PC-3 (cell line): ENCODE results near the gene RNF121. TPM values are rescaled to one million over a fixed set of nuclear protein-coding genes. Genes with fewer than 3 reads are reported as not detected.

Experiments
- ATAC-seq: fragments of 200-7000 bp; cut with Tn5 transposase; 2 replicates; pipeline ENCODE4 v1.9.1; 2020; ENCODE audit warnings: mild to moderate bottlenecking, moderate library complexity
- BruUV-seq: library from RNA; stranded (reverse); fragments of 400-500 nt; replicated peaks from 2 replicates; lab custom pipeline; 2021; lab: Mats Ljungman, UMichigan
- CTCF ChIA-PET: fragments of 300-600 bp; sonication (Branson Sonifier 250); formaldehyde crosslinking; loops from one replicate; lab custom pipeline; 2022; ENCODE audit warnings: antibody characterized with exemption; lab: Charles Lee
- POLR2A ChIA-PET: fragments of 300-600 bp; sonication (Branson Sonifier 250); formaldehyde crosslinking; loops from one replicate; lab custom pipeline; 2022; ENCODE audit warnings: antibody characterized with exemption; ENCODE audit not compliant: unreplicated experiment; lab: Charles Lee
- DNase-seq: peaks from one replicate; pipeline ENCODE4 v3.0.0-alpha.2; 2015
- H2AFZ ChIP-seq: fragments of 300-600 bp; sonication (generic); 2 replicates; pipeline ENCODE4 v1.6.0; 2016; ENCODE audit warnings: antibody characterized with exemption, low read length
- H3F3A ChIP-seq: fragments of 300-600 bp; sonication (generic); one replicate; pipeline ENCODE4 v1.6.0; 2017; ENCODE audit warnings: antibody characterized with exemption, low read length, control low read depth, mild to moderate bottlenecking; ENCODE audit not compliant: unreplicated experiment
- H3K27ac ChIP-seq: fragments of 300-600 bp; sonication (generic); 2 replicates; pipeline ENCODE4 v1.5.1; 2016; ENCODE audit warnings: mild to moderate bottlenecking, low read length
- H3K27me3 ChIP-seq: fragments of 300-600 bp; sonication (generic); 2 replicates; pipeline ENCODE4 v1.6.1; 2016; ENCODE audit warnings: low read length, mixed read lengths
- H3K36me3 ChIP-seq: fragments of 300-600 bp; sonication (generic); 2 replicates; pipeline ENCODE4 v1.6.1; 2016; ENCODE audit warnings: low read depth, mixed run types, low read length, mixed read lengths
- H3K4me1 ChIP-seq: fragments of 300-600 bp; sonication (generic); 2 replicates; pipeline ENCODE4 v1.5.1; 2016; ENCODE audit warnings: low read length; ENCODE audit not compliant: insufficient read depth
- H3K4me2 ChIP-seq: fragments of 300-600 bp; sonication (generic); 2 replicates; pipeline ENCODE4 v1.6.0; 2016; ENCODE audit warnings: low read length
- H3K4me3 ChIP-seq: fragments of 300-600 bp; sonication (generic); 2 replicates; pipeline ENCODE4 v1.5.1; 2016; ENCODE audit warnings: mild to moderate bottlenecking, low read length, mixed read lengths
- H3K79me2 ChIP-seq: fragments of 300-600 bp; sonication (generic); 2 replicates; pipeline ENCODE4 v1.6.1; 2017; ENCODE audit warnings: low read length, mixed read lengths
- H3K9ac ChIP-seq: fragments of 300-600 bp; sonication (generic); 2 replicates; pipeline ENCODE4 v1.6.0; 2016; ENCODE audit warnings: mild to moderate bottlenecking, low read length
- H3K9me2 ChIP-seq: fragments of 300-600 bp; sonication (generic); replicated peaks from 2 replicates; pipeline ENCODE4 v1.6.1; 2016; ENCODE audit warnings: mixed run types, low read length, mixed read lengths
- H3K9me3 ChIP-seq: fragments of 300-600 bp; sonication (generic); 2 replicates; pipeline ENCODE4 v1.6.1; 2016; ENCODE audit warnings: low read length, mixed read lengths
- H4K20me1 ChIP-seq: fragments of 300-600 bp; sonication (generic); 2 replicates; pipeline ENCODE4 v1.6.1; 2016; ENCODE audit warnings: low read length, mixed read lengths
- CTCF ChIP-seq: fragments of 300-600 bp; sonication (generic); conservative IDR thresholded peaks from 2 replicates; pipeline ENCODE4 v1.5.1; 2017; ENCODE audit warnings: antibody characterized with exemption, low read depth, mild to moderate bottlenecking, low read length
- EZH2 ChIP-seq: fragments of 300-600 bp; sonication (generic); IDR thresholded peaks from one replicate; pipeline ENCODE4 v1.6.1; 2017; ENCODE audit warnings: antibody characterized with exemption, mild to moderate bottlenecking, low read length; ENCODE audit not compliant: unreplicated experiment
- EZH2phosphoT487 ChIP-seq: fragments of 300-600 bp; sonication (generic); IDR thresholded peaks from 2 replicates; pipeline ENCODE4 v1.6.1; 2018; ENCODE audit warnings: mild to moderate bottlenecking, antibody characterized with exemption, low read length, borderline replicate concordance
- intact Hi-C: fragments of 100-400 bp; cut with micrococcal nuclease; formaldehyde crosslinking; loops from 2 replicates; pipeline ENCODE4 v1.9.0; 2023
- total RNA-seq: library from RNA; depleted of rRNA; stranded (reverse); fragments of >200 nt; gene quantifications from 2 replicates; pipeline ENCODE4 v1.2.3, GENCODE V29; 2014

Gene RNF121
- total RNA-seq, 1 experiment from 2014 or later, result 40.2 TPM

- Histone ChIP-seq H4K20me1 (peaks cover 5% of the 10 kb centered on the region; the same call in 1 of the 2 replicates), H3K4me1 (no peaks in the 10 kb centered on the region), H2AFZ (no peak overlapping the region), H3K9ac (no peak overlapping the region), H3K27ac (no peak overlapping the region), H3K27me3 (no peaks in the 10 kb centered on the region), H3K79me2 (no peaks in the 10 kb centered on the region), H3K36me3 (peaks cover 46% of the 10 kb centered on the region), H3K4me3 (no peak overlapping the region), H3K4me2 (no peak overlapping the region), H3K9me3 (no peaks in the 10 kb centered on the region), H3F3A (peaks cover 6% of the 10 kb centered on the region), H3K9me2 (no peaks in the 10 kb centered on the region)
- ATAC-seq (no peak), DNase-seq (no peak)
- no TSS peak for BruUV-seq
- intact Hi-C loops, result no loop called here
- CTCF ChIA-PET, result no interaction called here
- TF ChIP-seq EZH2 (no peak), CTCF (no peak), EZH2phosphoT487 (no peak)
- POLR2A ChIA-PET, result no interaction called here
These were observed 73.2 kb downstream of the RNF121 start for GRCh38 chr11:72001834-72002591.

GRCh38 chr11:72002841-72003775, 74.3 kb downstream of the RNF121 start:
- H3K9ac ChIP-seq, result no peak overlapping the region
- H3K4me1 ChIP-seq, result no peaks in the 10 kb centered on the region
- no peaks in the 10 kb centered on the region for H3K9me3 ChIP-seq
- H4K20me1 ChIP-seq, result peaks cover 5% of the 10 kb centered on the region; the same call in 1 of the 2 replicates
- H3K79me2 ChIP-seq, result no peaks in the 10 kb centered on the region
- ChIA-PET CTCF (no interaction called here), POLR2A (no interaction called here)
- no peak overlapping the region for H3K4me3 ChIP-seq
- H3K4me2 ChIP-seq, result no peak overlapping the region
- intact Hi-C loops, result no loop called here
- H3K27ac ChIP-seq, result no peak overlapping the region
- H2AFZ ChIP-seq, result no peak overlapping the region
- TF ChIP-seq EZH2 (no peak), EZH2phosphoT487 (no peak), CTCF (no peak)
- H3K9me2 ChIP-seq, result no peaks in the 10 kb centered on the region
- ATAC-seq (peak; percentile 6; the same call in 1 of the 2 replicates), DNase-seq (no peak)
- H3K27me3 ChIP-seq, result no peaks in the 10 kb centered on the region
- peaks cover 57% of the 10 kb centered on the region for H3K36me3 ChIP-seq
- no TSS peak for BruUV-seq
- peaks cover 6% of the 10 kb centered on the region for H3F3A ChIP-seq
